Astrocyte of the cerebellum (primary cell): ENCODE measurements around the gene TMEM88.
"Not testable (repeated sequence)": the region's sequence is repeated elsewhere in the genome, so short reads cannot be mapped to it uniquely, and the experiment has no call there.

ENCODE experiments used
- DNase-seq: peaks from one replicate; pipeline ENCODE4 v3.0.0-alpha.2; 2011; ENCODE audit warnings: low read depth
- H3K4me3 ChIP-seq: 2 replicates; pipeline ENCODE4 v1.5.1; 2011; ENCODE audit warnings: mild to moderate bottlenecking, low read depth, low read length, moderate library complexity
- CTCF ChIP-seq: IDR thresholded peaks from 2 replicates; pipeline ENCODE4 v1.5.1; 2012; ENCODE audit warnings: low read length, low read depth, moderate library complexity, mild to moderate bottlenecking; ENCODE audit errors: missing control alignments
- in situ Hi-C: cut with HindIII; loops from 2 replicates; pipeline ENCODE4 v1.10.0; 2017; ENCODE audit warnings: low sequenced_read_pairs

TMEM88 gene

GRCh38 chr17:7862692-7863437 is 8.0 kb downstream of the TMEM88 start:
- DNase-seq: no peak
- in situ Hi-C loops: no loop called here
- H3K4me3 ChIP-seq: no peak overlapping the region
- TF ChIP-seq CTCF: peak; percentile 68

GRCh38 chr17:7864384-7864783 is 9.5 kb downstream of the TMEM88 start:
- DNase-seq, H3K4me3 ChIP-seq, in situ Hi-C loops: not testable (repeated sequence)

- no peak for TF ChIP-seq CTCF
- in situ Hi-C loops: no loop called here
- H3K4me3 ChIP-seq: no peak overlapping the region
- DNase-seq: no peak
Measured at GRCh38 chr17:7864995-7865650, 10.3 kb downstream of the TMEM88 start.

- in situ Hi-C loops: no loop called here
- TF ChIP-seq CTCF: no peak
- DNase-seq: no peak
- H3K4me3 ChIP-seq: no peak overlapping the region
Measured at GRCh38 chr17:7867881-7868329, 13.0 kb downstream of the TMEM88 start.

- no peak overlapping the region for H3K4me3 ChIP-seq
- no peak for DNase-seq
- TF ChIP-seq CTCF: no peak
- in situ Hi-C loops: no loop called here
Measured at GRCh38 chr17:7873051-7873450, 18.2 kb downstream of the TMEM88 start.

- no peak for TF ChIP-seq CTCF
- H3K4me3 ChIP-seq: no peak overlapping the region
- in situ Hi-C loops: no loop called here
- no peak for DNase-seq
Measured at GRCh38 chr17:7875804-7876370, 21.0 kb downstream of the TMEM88 start.

GRCh38 chr17:7878234-7878633 is 23.4 kb downstream of the TMEM88 start:
- H3K4me3 ChIP-seq: no peak overlapping the region
- DNase-seq: no peak
- TF ChIP-seq CTCF: no peak
- in situ Hi-C loops: no loop called here
